CD4-positive, alpha-beta T cell treated with Interleukin-6 for 4 hours (primary cell): Measurements from ENCODE around the gene ABTB1.
"Not testable (repeated sequence)": the region's sequence is repeated elsewhere in the genome, so short reads cannot be mapped to it uniquely, and the experiment has no call there.

Source experiments
- DNase-seq: peaks from one replicate; pipeline ENCODE4 v3.0.0-alpha.2; 2020; ENCODE audit warnings: mixed read lengths

ABTB1 gene

GRCh38 chr3:127650236-127650635, 22.5 kb upstream of the ABTB1 start:
- no peak for DNase-seq

- DNase-seq: no peak
Observed at GRCh38 chr3:127651516-127652172, 21.1 kb upstream of the ABTB1 start.

- peak; percentile 60 for DNase-seq
Observed at GRCh38 chr3:127652246-127652995, 20.3 kb upstream of the ABTB1 start.

- DNase-seq: no peak
Observed at GRCh38 chr3:127654374-127654773, 18.4 kb upstream of the ABTB1 start.

GRCh38 chr3:127654993-127655392, 17.8 kb upstream of the ABTB1 start:
- DNase-seq: not testable (repeated sequence)

- DNase-seq: no peak
Observed at GRCh38 chr3:127655641-127656040, 17.1 kb upstream of the ABTB1 start.

- no peak for DNase-seq
Observed at GRCh38 chr3:127656906-127657305, 15.8 kb upstream of the ABTB1 start.

GRCh38 chr3:127658234-127658633, 14.5 kb upstream of the ABTB1 start:
- DNase-seq: no peak

GRCh38 chr3:127660621-127661251, 12.0 kb upstream of the ABTB1 start:
- DNase-seq: no peak

- no peak for DNase-seq
Observed at GRCh38 chr3:127661600-127661999, 11.2 kb upstream of the ABTB1 start.

- DNase-seq: no peak
Observed at GRCh38 chr3:127662001-127662469, 10.7 kb upstream of the ABTB1 start.

- DNase-seq: no peak
Observed at GRCh38 chr3:127663151-127663550, 9.6 kb upstream of the ABTB1 start.

GRCh38 chr3:127665165-127665564, 7.6 kb upstream of the ABTB1 start:
- DNase-seq: no peak

- DNase-seq: no peak
Observed at GRCh38 chr3:127665586-127665985, 7.2 kb upstream of the ABTB1 start.

GRCh38 chr3:127666676-127667075, 6.1 kb upstream of the ABTB1 start:
- no peak for DNase-seq

GRCh38 chr3:127667119-127667681, 5.6 kb upstream of the ABTB1 start:
- no peak for DNase-seq

- no peak for DNase-seq
Observed at GRCh38 chr3:127668906-127669305, 3.8 kb upstream of the ABTB1 start.

- no peak for DNase-seq
Observed at GRCh38 chr3:127669541-127670228, 3.1 kb upstream of the ABTB1 start.

- no peak for DNase-seq
Observed at GRCh38 chr3:127670229-127670559, 2.6 kb upstream of the ABTB1 start.

GRCh38 chr3:127670761-127671522, 1.8 kb upstream of the ABTB1 start:
- no peak for DNase-seq

GRCh38 chr3:127671523-127672428, 976 bp upstream of the ABTB1 start:
- DNase-seq: peak; percentile 37
